K562 (cell line): ENCODE results near the gene PDF.

ENCODE experiments used
- PTBP1 ChIP-seq: fragments of 200-400 bp; formaldehyde crosslinking; IDR thresholded peaks from 2 replicates; pipeline ENCODE4 v1.6.1; 2017; ENCODE audit warnings: low read depth, low read length
- TF ChIP-seq, protein P1 (sequence below), 3 experiments: IDR thresholded peaks in 2 of 3; conservative IDR thresholded peaks in 1 of 3; 2 replicates each; pipeline ENCODE4 v1.5.1; 2011 to 2012; ENCODE audit warnings: low read length in 3 of 3, mild to moderate bottlenecking in 3 of 3, control low read depth in 2 of 3, improper control_type of control experiment in 1 of 3, inconsistent platforms in 1 of 3, low read depth in 1 of 3, mixed read lengths in 1 of 3, moderate library complexity in 1 of 3; ENCODE audit not compliant: insufficient read depth in 2 of 3

DNA sequence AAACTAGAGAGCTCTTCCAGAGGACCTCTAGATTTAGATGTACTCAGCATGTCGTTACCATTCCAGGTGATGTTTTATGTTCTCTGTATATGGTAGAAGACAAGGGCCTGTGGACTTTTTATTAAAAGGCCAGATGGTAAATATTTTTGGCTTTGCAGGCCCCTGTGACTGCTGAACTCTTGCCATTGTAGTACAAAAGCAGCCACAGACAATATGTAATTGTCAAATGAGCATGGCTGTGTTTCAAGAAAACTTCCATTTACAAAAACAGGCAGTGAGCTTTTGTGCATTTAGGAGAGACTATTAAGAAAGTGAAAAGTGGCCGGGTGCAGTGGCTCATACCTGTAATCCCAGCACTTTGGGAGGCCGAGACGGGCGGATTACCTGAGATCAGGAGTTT is 13.8 kb upstream of the PDF start:
- TF ChIP-seq PTBP1 = no peak
- TF ChIP-seq, protein P1, sequence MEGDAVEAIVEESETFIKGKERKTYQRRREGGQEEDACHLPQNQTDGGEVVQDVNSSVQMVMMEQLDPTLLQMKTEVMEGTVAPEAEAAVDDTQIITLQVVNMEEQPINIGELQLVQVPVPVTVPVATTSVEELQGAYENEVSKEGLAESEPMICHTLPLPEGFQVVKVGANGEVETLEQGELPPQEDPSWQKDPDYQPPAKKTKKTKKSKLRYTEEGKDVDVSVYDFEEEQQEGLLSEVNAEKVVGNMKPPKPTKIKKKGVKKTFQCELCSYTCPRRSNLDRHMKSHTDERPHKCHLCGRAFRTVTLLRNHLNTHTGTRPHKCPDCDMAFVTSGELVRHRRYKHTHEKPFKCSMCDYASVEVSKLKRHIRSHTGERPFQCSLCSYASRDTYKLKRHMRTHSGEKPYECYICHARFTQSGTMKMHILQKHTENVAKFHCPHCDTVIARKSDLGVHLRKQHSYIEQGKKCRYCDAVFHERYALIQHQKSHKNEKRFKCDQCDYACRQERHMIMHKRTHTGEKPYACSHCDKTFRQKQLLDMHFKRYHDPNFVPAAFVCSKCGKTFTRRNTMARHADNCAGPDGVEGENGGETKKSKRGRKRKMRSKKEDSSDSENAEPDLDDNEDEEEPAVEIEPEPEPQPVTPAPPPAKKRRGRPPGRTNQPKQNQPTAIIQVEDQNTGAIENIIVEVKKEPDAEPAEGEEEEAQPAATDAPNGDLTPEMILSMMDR (IDR thresholded peaks at IDR 0.05 in 2 of 3, conservative IDR thresholded peaks at IDR 0.05 in 1 of 3; ENCODE audit: insufficient read depth in 2 of 3, low read depth in 1 of 3, low read length in 3 of 3) = no peak
